Gastrocnemius medialis (tissue), 4 donors: ENCODE results near the gene SLC1A1.

ENCODE experiments used
- CTCF ChIP-seq, 5 experiments: fragments of 450-650 bp in 3 of 5; fragments of 200-600 bp in 2 of 5; sonication (generic) in 2 of 5; IDR thresholded peaks in 4 of 5; conservative IDR thresholded peaks in 1 of 5; 1 replicate in 4 of 5; 2 replicates in 1 of 5; pipeline ENCODE4 v1.5.1; 2016 to 2019; ENCODE audit warnings: antibody characterized with exemption in 5 of 5, mild to moderate bottlenecking in 3 of 5, moderate library complexity in 3 of 5
- POLR2A ChIP-seq, 2 donors: fragments of 450-650 bp; IDR thresholded peaks; one replicate each; pipeline ENCODE4 v1.6.1; 2017; ENCODE audit warnings: antibody characterized with exemption in 2 of 2, mild to moderate bottlenecking in 2 of 2, moderate library complexity in 2 of 2

DNA sequence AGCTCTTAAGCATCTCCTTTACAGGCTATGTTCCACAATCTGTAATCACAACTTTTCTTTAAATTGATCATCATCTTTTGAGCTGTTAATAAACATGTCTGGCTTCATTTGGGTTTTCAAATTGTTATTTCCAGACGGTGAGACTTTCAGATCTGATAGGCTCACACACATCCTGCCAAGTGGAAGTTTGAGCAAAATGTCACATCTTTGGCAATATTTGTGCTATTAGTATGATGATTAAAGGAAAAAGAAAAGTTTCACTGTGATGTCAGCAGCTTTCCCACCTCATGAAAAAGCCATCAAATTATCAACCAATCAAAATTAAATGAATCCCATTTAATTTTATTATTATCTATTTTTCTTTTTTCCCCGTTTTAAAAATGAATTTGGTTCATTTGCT, 29.8 kb downstream of the SLC1A1 start:
- TF ChIP-seq CTCF (IDR thresholded peaks at IDR 0.05 in 4 of 5, conservative IDR thresholded peaks at IDR 0.05 in 1 of 5) (no peak), POLR2A (IDR thresholded peaks at IDR 0.05) (no peak)
